Epithelial cell of alveolus of lung (primary cell): Measurements from ENCODE around the gene SFRP5. TPM values are rescaled to one million over a fixed set of nuclear protein-coding genes. Genes with fewer than 3 reads are reported as not detected.

Experiments used
- total RNA-seq: library from RNA; depleted of rRNA; stranded (reverse); fragments of >200 nt; gene quantifications from 2 replicates; pipeline ENCODE4 v1.2.1, GENCODE V29; 2015

Gene SFRP5
- 0.32 TPM in 1 of 2 replicates, not detected in the other for total RNA-seq

GRCh38 chr10:97771913-97772823 is at the start of gene SFRP5:
TSS of gene SFRP5 (minus strand) at chr10:97771999. CDS start at chr10:97771833, 166 bp downstream.

DNA sequence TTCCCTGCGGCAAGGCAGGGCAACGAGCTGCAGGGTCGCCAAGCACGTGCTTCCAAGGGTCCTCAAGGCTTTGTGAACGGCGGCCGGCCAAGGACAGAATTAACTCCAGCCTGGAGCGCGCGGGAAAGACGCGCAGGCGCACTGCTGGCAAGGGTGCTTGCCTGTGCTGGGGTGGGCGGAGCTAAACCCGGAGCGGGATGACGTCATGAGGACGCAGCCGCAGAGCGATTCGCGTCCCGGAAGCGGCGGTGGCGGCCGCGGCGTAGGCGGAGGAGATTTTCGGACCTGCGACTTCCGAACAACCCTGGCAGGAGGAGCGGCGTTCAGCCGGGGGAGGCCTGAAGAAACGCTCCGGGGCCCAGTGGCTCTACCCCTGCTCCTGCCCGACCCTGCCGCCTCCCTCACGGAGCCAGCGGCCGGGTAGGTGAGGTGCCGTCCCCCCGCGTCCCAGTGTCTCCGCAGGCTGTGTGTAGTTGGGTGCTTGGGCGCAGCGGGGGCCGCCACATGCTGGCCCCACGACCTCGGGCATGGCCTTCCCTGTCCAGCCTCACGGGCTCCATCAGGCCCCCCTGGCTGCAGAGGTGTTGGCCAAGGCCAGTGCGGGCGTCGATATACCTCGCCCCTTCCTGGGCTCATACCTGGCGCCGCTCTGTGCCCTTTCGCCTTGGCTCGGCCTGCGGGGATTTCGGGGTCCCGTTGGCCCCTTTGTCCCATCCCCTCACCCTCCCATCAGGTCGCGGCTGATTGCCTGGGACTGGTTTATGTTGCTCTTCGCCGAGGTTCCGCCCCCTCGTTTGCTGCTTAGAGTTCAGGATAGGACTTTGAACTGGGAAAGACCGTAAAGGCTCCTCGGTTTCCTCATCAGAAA is 34.7 kb downstream of the SFRP5 start, which contains the start of gene ZFYVE27:
TSS of gene ZFYVE27 (plus strand) at position 227 of the 868 bp plus-strand sequence. CDS start 1,350 bp downstream, outside the sequence.

Other genes with a start within 250 kb of the SFRP5 start
- gene ANKRD2, start 199.2 kb downstream of the SFRP5 start, total RNA-seq, result 2.5 TPM in 1 of 2 replicates, not detected in the other
- gene HOGA1, start 187.6 kb downstream of the SFRP5 start, total RNA-seq, result 0.13 and 0.48 TPM in 2 replicates
- gene C10orf62, start 182.3 kb downstream of the SFRP5 start, total RNA-seq, result not detected in 2 replicates
- 3.4 and 7.4 TPM in 2 replicates for gene MORN4, start 138.5 kb downstream of the SFRP5 start, total RNA-seq
- gene PI4K2A, start 131.3 kb downstream of the SFRP5 start, total RNA-seq, result 17.8 and 32.2 TPM in 2 replicates
- gene AVPI1, start 84.8 kb downstream of the SFRP5 start, total RNA-seq, result 17.1 and 28.0 TPM in 2 replicates
- gene MARVELD1, start 58.3 kb downstream of the SFRP5 start, total RNA-seq, result 47.7 and 53.4 TPM in 2 replicates
- 9.6 and 15.3 TPM in 2 replicates for gene ZFYVE27, start 34.9 kb downstream of the SFRP5 start, total RNA-seq
- not detected in 2 replicates for gene GOLGA7B, start 77.8 kb upstream of the SFRP5 start, total RNA-seq